K562 (cell line): ENCODE measurements around the gene SPINK7. TPM values are rescaled to one million over a fixed set of nuclear protein-coding genes. Genes with fewer than 3 reads are reported as not detected.

Source experiments
- ATAC-seq: fragments of 200-7000 bp; cut with Tn5 transposase; 3 replicates; pipeline ENCODE4 v1.9.1; 2020; ENCODE audit warnings: moderate library complexity
- BruUV-seq: library from RNA; stranded (reverse); fragments of 400-500 nt; replicated peaks from 2 replicates; lab custom pipeline; 2021; lab: Mats Ljungman, UMichigan
- CTCF ChIA-PET: fragments of 300-600 bp; formaldehyde crosslinking; extraction: SDS; loops from one replicate; lab custom pipeline; 2021; ENCODE audit warnings: low intra/inter-chr PET ratio; lab: Yijun Ruan, JAX
- POLR2A ChIA-PET: fragments of 300-600, 350-650 bp; sonication (Branson Sonifier 250); formaldehyde crosslinking; extraction: SDS; loops from one replicate; lab custom pipeline; 2021; ENCODE audit warnings: antibody characterized with exemption, inconsistent platforms; lab: Yijun Ruan, JAX
- DNase-seq, 4 experiments: peaks; one replicate each; pipeline versions ENCODE4 v3.0.0 to v3.0.0-alpha.2; 2011 to 2018; ENCODE audit warnings: low spot score in 3 of 4, mixed read lengths in 3 of 4; ENCODE audit errors: extremely low read depth in 1 of 4
- FAIRE-seq: peaks from 2 replicates; lab custom pipeline; 2011; peaks lifted over from hg19 to GRCh38; lab: Jason Lieb, UNC
- H2AFZ ChIP-seq: 2 replicates; pipeline ENCODE4 v1.6.0; 2011; ENCODE audit warnings: low read depth, low read length, control low read depth, inconsistent platforms
- H3K27ac ChIP-seq: fragments of 200-600 bp; 3 replicates; pipeline ENCODE4 v1.8.0; 2011; ENCODE audit warnings: low read depth, mild to moderate bottlenecking, control low read depth, inconsistent platforms, low read length, moderate library complexity, mixed read lengths; ENCODE audit errors: extremely low read depth
- H3K27me3 ChIP-seq, 2 experiments: fragments of 300-600 bp in 1 of 2; 2 replicates in 1 of 2; 3 replicates in 1 of 2; pipeline versions ENCODE4 v1.6.0 to v1.8.0; 2011; ENCODE audit warnings: inconsistent platforms in 2 of 2, low read length in 2 of 2, mild to moderate bottlenecking in 1 of 2, mixed read lengths in 1 of 2, moderate library complexity in 1 of 2; ENCODE audit not compliant: control insufficient read depth in 2 of 2, insufficient read depth in 2 of 2
- H3K36me3 ChIP-seq: fragments of 300-600 bp; 3 replicates; pipeline ENCODE4 v1.8.0; 2011; ENCODE audit warnings: mild to moderate bottlenecking, low read length, inconsistent platforms; ENCODE audit not compliant: control insufficient read depth, insufficient read depth
- H3K4me1 ChIP-seq, 2 experiments: fragments of 200-600 bp in 1 of 2; replicated peaks in 1 of 2; 2 replicates in 1 of 2; 3 replicates in 1 of 2; pipeline versions ENCODE4 v1.5.1 to v1.8.0; 2011; ENCODE audit warnings: inconsistent platforms in 2 of 2, low read length in 2 of 2, mild to moderate bottlenecking in 1 of 2, mixed read lengths in 1 of 2, moderate library complexity in 1 of 2; ENCODE audit not compliant: control insufficient read depth in 2 of 2, insufficient read depth in 2 of 2
- H3K4me2 ChIP-seq: 2 replicates; pipeline ENCODE4 v1.6.1; 2011; ENCODE audit warnings: low read length, control low read depth, inconsistent platforms, mixed read lengths; ENCODE audit not compliant: insufficient read depth
- H3K4me3 ChIP-seq: fragments of 200-600 bp; sonication (generic), shearing (Covaris generic); 2 replicates; pipeline ENCODE4 v1.5.1; 2016; ENCODE audit warnings: control low read depth, inconsistent platforms
- H3K79me2 ChIP-seq: fragments of 200-600 bp; 3 replicates; pipeline ENCODE4 v1.8.0; 2011; ENCODE audit warnings: low read length, inconsistent platforms; ENCODE audit not compliant: control insufficient read depth, insufficient read depth
- H3K9ac ChIP-seq, 2 experiments: 2 replicates each; pipeline versions ENCODE4 v1.6.0 to v1.6.1; 2011; ENCODE audit warnings: low read depth in 2 of 2, low read length in 2 of 2, control low read depth in 1 of 2, inconsistent platforms in 1 of 2, mild to moderate bottlenecking in 1 of 2, mixed read lengths in 1 of 2; ENCODE audit not compliant: insufficient read depth in 1 of 2
- H3K9me1 ChIP-seq: one replicate; pipeline ENCODE4 v1.6.0; 2011; ENCODE audit warnings: inconsistent platforms, mild to moderate bottlenecking, low read length, moderate library complexity; ENCODE audit not compliant: control insufficient read depth, insufficient read depth
- H3K9me3 ChIP-seq: replicated peaks from 2 replicates; pipeline ENCODE4 v1.5.1; 2011; ENCODE audit warnings: low read depth, low read length, inconsistent platforms; ENCODE audit not compliant: control insufficient read depth, insufficient read depth
- H4K20me1 ChIP-seq: replicated peaks from 2 replicates; pipeline ENCODE4 v1.6.1; 2011; ENCODE audit warnings: low read length, inconsistent platforms, mixed read lengths; ENCODE audit not compliant: control insufficient read depth, insufficient read depth
- CREB1 ChIP-seq, 2 experiments: sonication (generic) in 1 of 2; formaldehyde crosslinking in 1 of 2; IDR thresholded peaks; 2 replicates each; pipeline versions ENCODE4 v1.6.1 to v1.8.0; 2012 to 2022; ENCODE audit warnings: inconsistent platforms in 1 of 2, mild to moderate bottlenecking in 1 of 2, missing genetic modification reagents in 1 of 2, moderate library complexity in 1 of 2
- E2F6 ChIP-seq, 2 experiments: IDR thresholded peaks; 2 replicates each; pipeline ENCODE4 v1.6.1; 2011; ENCODE audit warnings: borderline replicate concordance in 1 of 2, control low read depth in 1 of 2, low read depth in 1 of 2, low read length in 1 of 2, mild to moderate bottlenecking in 1 of 2, mixed read lengths in 1 of 2, moderate library complexity in 1 of 2; ENCODE audit not compliant: insufficient read depth in 1 of 2, insufficient read length in 1 of 2, poor library complexity in 1 of 2, severe bottlenecking in 1 of 2; ENCODE audit errors: extremely low read depth in 1 of 2
- FIP1L1 ChIP-seq: fragments of 200-400 bp; formaldehyde crosslinking; IDR thresholded peaks from 2 replicates; pipeline ENCODE4 v1.6.1; 2018; ENCODE audit warnings: mild to moderate bottlenecking, low read depth, low read length; ENCODE audit not compliant: poor library complexity, severe bottlenecking
- POLR2AphosphoS2 ChIP-seq: IDR thresholded peaks from 2 replicates; pipeline ENCODE4 v1.6.1; 2012; ENCODE audit warnings: low read length, improper control_type of control experiment
- ZNF584 ChIP-seq: fragments of 200-800 bp; sonication (Bioruptor generic); IDR thresholded peaks from 2 replicates; pipeline ENCODE4 v1.6.1; 2016; ENCODE audit warnings: low read depth, mild to moderate bottlenecking, missing genetic modification characterization, missing compliant biosample characterization
- WGBS: fragments of 100-300 bp; shearing (Covaris generic); methylation state at CpG from one replicate; pipeline ENCODE4 v1.1.6; 2016; ENCODE audit warnings: low coverage, mixed read lengths; ENCODE audit not compliant: insufficient coverage; ENCODE audit errors: missing lambda C conversion rate; 5-methylcytosine and 5-hydroxymethylcytosine counted together
- in situ Hi-C: fragments of 300-500 bp; cut with MboI; formaldehyde crosslinking; loops from 4 replicates; pipeline ENCODE4 v1.15.0; 2018; ENCODE audit warnings: inconsistent platforms, mixed read lengths
- intact Hi-C: fragments of 100-400 bp; cut with micrococcal nuclease; formaldehyde crosslinking; loops from 2 replicates; pipeline ENCODE4 v1.14.2; 2022
- polyA plus RNA-seq, 8 experiments: library from polyadenylated mRNA; depleted of rRNA in 4 of 8; stranded (reverse) in 5 of 8; unstranded in 3 of 8; fragments of >200 nt; fragmentation: Nextera tagmentation in 2 of 8; fragmentation: Illumina TruSeq in 1 of 8; extraction: Ambion mirVana in 2 of 8; extraction: Trizol in 1 of 8; gene quantifications; 2 replicates each; pipeline versions ENCODE4 v1.2.1 to v1.2.3, GENCODE V29; 2011 to 2014; ENCODE audit warnings: inconsistent platforms in 1 of 8, missing spikeins in 1 of 8
- total RNA-seq, 7 experiments: library from RNA; depleted of rRNA in 6 of 7; stranded (reverse); fragments of >200 nt in 6 of 7; fragmentation: Illumina TruSeq in 2 of 7; extraction: Trizol in 2 of 7; gene quantifications; 2 replicates each; pipeline versions ENCODE4 v1.2.1 to v1.2.3, GENCODE V29; 2011 to 2021; ENCODE audit warnings: low replicate concordance in 1 of 7

SPINK7 gene
- total and polyA plus RNA-seq, 9 of the 15 experiments (the other 6 are each of a cell fraction or from before 2014, with no cell fraction given), result not detected

- BruUV-seq, result no TSS peak
- H4K20me1 ChIP-seq, result no peaks in the 10 kb centered on the region
- H3K27me3 ChIP-seq, result no peaks in the 10 kb centered on the region
- peaks cover 0 to 13% of the 10 kb centered on the region in 2 experiments; a peak in 2 of 5 replicates for H3K4me1 ChIP-seq
- FAIRE-seq (no peak), ATAC-seq (no peak), DNase-seq (no peak)
- no peaks in the 10 kb centered on the region for H3K9me1 ChIP-seq
- intact Hi-C loops, result no loop called here
- POLR2A ChIA-PET, result no interaction called here
- H2AFZ ChIP-seq, result peak overlapping the region; percentile 78
- H3K9me3 ChIP-seq, result no peaks in the 10 kb centered on the region
- H3K36me3 ChIP-seq, result no peaks in the 10 kb centered on the region
- H3K79me2 ChIP-seq, result no peaks in the 10 kb centered on the region
- no peak overlapping the region for H3K4me3 ChIP-seq
- no peak overlapping the region for H3K27ac ChIP-seq
- H3K9ac ChIP-seq, result no peak overlapping the region
- in situ Hi-C loops, result no loop called here
- no peak overlapping the region for H3K4me2 ChIP-seq
- TF ChIP-seq ZNF584, result no peak
- TF ChIP-seq POLR2AphosphoS2, result no peak
- TF ChIP-seq CREB1 (IDR thresholded peaks at IDR 0.05), result no peak
- TF ChIP-seq CREB1 (CRISPR knock-in tag; IDR thresholded peaks at IDR 0.05), result no peak
- CTCF ChIA-PET, result no interaction called here
- 14% methylated on average over 2 of the region's 2 CpGs for WGBS
These were observed 30.3 kb downstream of the SPINK7 start for GRCh38 chr5:148342371-148343045.

GRCh38 chr5:148343046-148343407, 30.8 kb downstream of the SPINK7 start:
- Histone ChIP-seq H3K27ac (peak overlapping the region; percentile 40), H3K9me3 (no peaks in the 10 kb centered on the region), H2AFZ (peak overlapping the region; percentile 78), H3K36me3 (no peaks in the 10 kb centered on the region), H4K20me1 (no peaks in the 10 kb centered on the region)
- DNase-seq (peak; percentile 10 to 42 (median 24)), ATAC-seq (peak; percentile 76)
- POLR2A ChIA-PET, result no interaction called here
- in situ Hi-C loops, result no loop called here
- no TSS peak for BruUV-seq
- TF ChIP-seq FIP1L1, result no peak
- peak in 1 of 2 experiments; percentile 33 for TF ChIP-seq E2F6 (IDR thresholded peaks at IDR 0.05; ENCODE audit: borderline replicate concordance in 1 of 2, extremely low read depth in 1 of 2, insufficient read depth in 1 of 2, insufficient read length in 1 of 2, low read depth in 1 of 2, low read length in 1 of 2, poor library complexity in 1 of 2, severe bottlenecking in 1 of 2)
- TF ChIP-seq, all 486 proteins: peak for 1
- H3K79me2 ChIP-seq, result no peaks in the 10 kb centered on the region
- H3K9me1 ChIP-seq, result no peaks in the 10 kb centered on the region
- CTCF ChIA-PET, result no interaction called here
- H3K27me3 ChIP-seq, result no peaks in the 10 kb centered on the region
- intact Hi-C loops, result no loop called here
- H3K4me1 ChIP-seq, result peaks cover 0 to 13% of the 10 kb centered on the region in 2 experiments; a peak in 2 of 5 replicates
- H3K4me3 ChIP-seq, result no peak overlapping the region
- 3% methylated on average over 2 of the region's 2 CpGs for WGBS
- no peak overlapping the region; the same call in 1 of the 2 replicates for H3K4me2 ChIP-seq
- peak; percentile 65 for FAIRE-seq
- peak overlapping the region in 1 of 2 experiments; percentile 23; a peak in 1 of 4 replicates for H3K9ac ChIP-seq
